Naive thymus-derived CD4-positive, alpha-beta T cell (primary cell): ENCODE results near the gene FAAH. TPM values are rescaled to one million over a fixed set of nuclear protein-coding genes. Genes with fewer than 3 reads are reported as not detected.

Source experiments
- ATAC-seq: fragments of 150-1000 bp; cut with Tn5 transposase; 2 replicates; pipeline ENCODE4 v1.10.0; 2021; ENCODE audit warnings: mild to moderate bottlenecking, moderate library complexity
- CTCF ChIA-PET: fragments of 350-600 bp; sonication (Branson Sonifier 250); formaldehyde crosslinking; loops from one replicate; lab custom pipeline; 2021; ENCODE audit warnings: antibody characterized with exemption; lab: Charles Lee
- POLR2A ChIA-PET: fragments of 350-600 bp; sonication (Branson Sonifier 250); formaldehyde crosslinking; loops from one replicate; lab custom pipeline; 2021; ENCODE audit warnings: antibody characterized with exemption, inconsistent platforms; lab: Charles Lee
- DNase-seq, 9 donors: peaks; one replicate each; pipeline versions ENCODE4 v3.0.0 to v3.0.0-alpha.2; 2020 to 2022; ENCODE audit warnings: mixed read lengths in 1 of 9
- H3K27ac ChIP-seq: one replicate; pipeline ENCODE4 v1.7.0; 2013; ENCODE audit warnings: mild to moderate bottlenecking, low read depth, low read length, moderate library complexity
- H3K27me3 ChIP-seq, 2 donors: one replicate each; pipeline ENCODE4 v1.7.0; 2013; ENCODE audit warnings: low read length in 2 of 2, mild to moderate bottlenecking in 2 of 2, moderate library complexity in 2 of 2; ENCODE audit not compliant: control insufficient read depth in 2 of 2, insufficient read depth in 2 of 2
- H3K36me3 ChIP-seq, 3 experiments: 1 replicate in 2 of 3; 2 replicates in 1 of 3; pipeline ENCODE4 v1.7.0; 2013; ENCODE audit warnings: low read length in 3 of 3, mild to moderate bottlenecking in 3 of 3, moderate library complexity in 1 of 3; ENCODE audit not compliant: insufficient read depth in 3 of 3, control insufficient read depth in 2 of 3
- H3K4me1 ChIP-seq, 2 donors: one replicate each; pipeline ENCODE4 v1.7.0; 2013; ENCODE audit warnings: low read length in 2 of 2, mild to moderate bottlenecking in 2 of 2, moderate library complexity in 1 of 2; ENCODE audit not compliant: control insufficient read depth in 2 of 2, insufficient read depth in 2 of 2
- H3K4me3 ChIP-seq: 2 replicates; pipeline ENCODE4 v1.7.0; 2013; ENCODE audit warnings: mild to moderate bottlenecking, low read length
- H3K9me3 ChIP-seq, 3 experiments: 1 replicate in 2 of 3; 2 replicates in 1 of 3; pipeline ENCODE4 v1.7.0; 2013; ENCODE audit warnings: low read length in 3 of 3; ENCODE audit not compliant: control insufficient read depth in 2 of 3
- H3K27ac Mint-ChIP-seq, 9 donors: one replicate each; pipeline ENCODE4 v1.8.0; 2020 to 2022; ENCODE audit warnings: mixed read lengths in 9 of 9, mild to moderate bottlenecking in 8 of 9, moderate library complexity in 5 of 9, inconsistent platforms in 2 of 9
- H3K27me3 Mint-ChIP-seq, 5 donors: one replicate each; pipeline ENCODE4 v1.8.0; 2021 to 2022; ENCODE audit warnings: mixed read lengths in 5 of 5, mild to moderate bottlenecking in 1 of 5
- H3K36me3 Mint-ChIP-seq, 5 donors: one replicate each; pipeline ENCODE4 v1.8.0; 2020 to 2022; ENCODE audit warnings: mixed read lengths in 5 of 5, mild to moderate bottlenecking in 3 of 5, inconsistent platforms in 1 of 5
- H3K4me1 Mint-ChIP-seq, 7 donors: one replicate each; pipeline ENCODE4 v1.8.0; 2020 to 2022; ENCODE audit warnings: mixed read lengths in 7 of 7, mild to moderate bottlenecking in 3 of 7, inconsistent platforms in 1 of 7
- H3K4me3 Mint-ChIP-seq, 10 donors: one replicate each; pipeline ENCODE4 v1.8.0; 2020 to 2022; ENCODE audit warnings: mild to moderate bottlenecking in 10 of 10, mixed read lengths in 10 of 10, moderate library complexity in 6 of 10, inconsistent platforms in 2 of 10
- H3K9me3 Mint-ChIP-seq, 11 donors: one replicate each; pipeline ENCODE4 v1.8.0; 2020 to 2022; ENCODE audit warnings: mixed read lengths in 11 of 11, mild to moderate bottlenecking in 4 of 11, inconsistent platforms in 1 of 11, moderate library complexity in 1 of 11
- intact Hi-C, 2 donors: fragments of 100-400 bp; cut with micrococcal nuclease; formaldehyde crosslinking; loops; one replicate each; pipeline ENCODE4 v1.15.1; 2023
- polyA plus RNA-seq, 2 donors: library from polyadenylated mRNA; unstranded; fragments of 300-500 nt; fragmentation: Illumina TruSeq; gene quantifications; one replicate each; pipeline ENCODE4 v1.2.3, GENCODE V29; 2021
- total RNA-seq, 6 experiments: library from RNA in 5 of 6; stranded (reverse) in 5 of 6; gene quantifications; 1 replicate in 5 of 6; 2 replicates in 1 of 6; pipeline ENCODE4 v1.2.3 and lab custom pipeline; 2021 to 2026

The FAAH gene
- total and polyA plus RNA-seq, 7 experiments from 2014 or later: 1.6 to 17.1 (median 8.3) TPM

- POLR2A ChIA-PET: interaction anchor here (0.6 kb wide), 1 partner anchor 8 kb away, joined by 3 read pairs; no protein-coding TSS in a partner anchor
- H3K9me3 Mint-ChIP-seq: no peaks in the 10 kb centered on the region
- Histone ChIP-seq H3K27me3 (no peaks in the 10 kb centered on the region), H3K27ac (no peak overlapping the region), H3K4me1 (no peaks in the 10 kb centered on the region), H3K36me3 (no peaks in the 10 kb centered on the region), H3K9me3 (no peaks in the 10 kb centered on the region), H3K4me3 (no peak overlapping the region)
- intact Hi-C loops: no loop called here
- ATAC-seq: no peak
- peaks cover 4 to 10% (median 5%) of the 10 kb centered on the region in 5 donors for H3K27me3 Mint-ChIP-seq
- no peaks in the 10 kb centered on the region for H3K36me3 Mint-ChIP-seq
- no peak overlapping the region for H3K4me3 Mint-ChIP-seq
- H3K4me1 Mint-ChIP-seq: no peaks in the 10 kb centered on the region
- CTCF ChIA-PET: interaction anchor here (0.9 kb wide), 1 partner anchor 94 kb away, joined by 3 read pairs; no protein-coding TSS in a partner anchor
- no peak for DNase-seq
- H3K27ac Mint-ChIP-seq: no peak overlapping the region
Measured at GRCh38 chr1:46432781-46433327, 38.7 kb downstream of the FAAH start.

- no peaks in the 10 kb centered on the region for H3K27me3 ChIP-seq
- H3K36me3 ChIP-seq: no peaks in the 10 kb centered on the region
- intact Hi-C loops: no loop called here
- ChIA-PET CTCF (no interaction called here), POLR2A (no interaction called here)
- no peak overlapping the region for H3K27ac ChIP-seq
- DNase-seq (no peak), ATAC-seq (no peak)
- no peaks in the 10 kb centered on the region for H3K9me3 ChIP-seq
- no peak overlapping the region for H3K4me3 ChIP-seq
- no peaks in the 10 kb centered on the region for H3K4me1 Mint-ChIP-seq
- H3K9me3 Mint-ChIP-seq: no peaks in the 10 kb centered on the region
- H3K4me1 ChIP-seq: no peaks in the 10 kb centered on the region
- peaks cover 0 to 7% (median 4%) of the 10 kb centered on the region in 5 donors for H3K27me3 Mint-ChIP-seq
- no peak overlapping the region for H3K4me3 Mint-ChIP-seq
- H3K27ac Mint-ChIP-seq: no peak overlapping the region
- no peaks in the 10 kb centered on the region for H3K36me3 Mint-ChIP-seq
Measured at GRCh38 chr1:46434358-46434757, 40.2 kb downstream of the FAAH start.

- no peak overlapping the region for H3K27ac ChIP-seq
- no peaks in the 10 kb centered on the region for H3K4me1 ChIP-seq
- peaks cover 0 to 11% (median 7%) of the 10 kb centered on the region in 5 donors for H3K27me3 Mint-ChIP-seq
- no peaks in the 10 kb centered on the region for H3K4me1 Mint-ChIP-seq
- intact Hi-C loops: no loop called here
- H3K27ac Mint-ChIP-seq: no peak overlapping the region
- H3K27me3 ChIP-seq: no peaks in the 10 kb centered on the region
- no peaks in the 10 kb centered on the region for H3K36me3 ChIP-seq
- DNase-seq (no peak), ATAC-seq (no peak)
- ChIA-PET CTCF (interaction anchor here (0.8 kb wide), 2 partner anchors 10 to 90 kb away, joined by 3 read pairs; no protein-coding TSS in a partner anchor), POLR2A (no interaction called here)
- no peaks in the 10 kb centered on the region for H3K36me3 Mint-ChIP-seq
- no peak overlapping the region for H3K4me3 ChIP-seq
- H3K4me3 Mint-ChIP-seq: no peak overlapping the region
- peaks cover 0 to 1% (median 0%) of the 10 kb centered on the region in 11 donors for H3K9me3 Mint-ChIP-seq
- H3K9me3 ChIP-seq: no peaks in the 10 kb centered on the region
Measured at GRCh38 chr1:46436844-46437243, 42.7 kb downstream of the FAAH start.

GRCh38 chr1:46437723-46438122 lies 43.6 kb downstream of the FAAH start:
- no peak overlapping the region for H3K27ac Mint-ChIP-seq
- CTCF ChIA-PET: no interaction called here

GRCh38 chr1:46438346-46438745 lies 44.2 kb downstream of the FAAH start:
- H3K27me3 Mint-ChIP-seq: peaks cover 0 to 18% (median 8%) of the 10 kb centered on the region in 5 donors
- no peaks in the 10 kb centered on the region for H3K36me3 Mint-ChIP-seq
- intact Hi-C loops: no loop called here

More at GRCh38 chr1:46437723-46438122, 43.6 kb downstream of the FAAH start:
- DNase-seq (no peak), ATAC-seq (no peak)
- Histone ChIP-seq H3K27ac (no peak overlapping the region), H3K4me1 (no peaks in the 10 kb centered on the region), H3K9me3 (no peaks in the 10 kb centered on the region), H3K36me3 (no peaks in the 10 kb centered on the region), H3K4me3 (no peak overlapping the region), H3K27me3 (no peaks in the 10 kb centered on the region)
- intact Hi-C loops: no loop called here
- POLR2A ChIA-PET: no interaction called here
- H3K4me3 Mint-ChIP-seq: no peak overlapping the region
- H3K4me1 Mint-ChIP-seq: peaks cover 4 to 7% (median 6%) of the 10 kb centered on the region in 7 donors
- peaks cover 0 to 17% (median 7%) of the 10 kb centered on the region in 5 donors for H3K27me3 Mint-ChIP-seq
- no peaks in the 10 kb centered on the region for H3K36me3 Mint-ChIP-seq
- H3K9me3 Mint-ChIP-seq: peaks cover 0 to 1% (median 0%) of the 10 kb centered on the region in 11 donors

GRCh38 chr1:46440478-46440877 lies 46.4 kb downstream of the FAAH start:
- peaks cover 0 to 1% (median 0%) of the 10 kb centered on the region in 11 donors for H3K9me3 Mint-ChIP-seq
- POLR2A ChIA-PET: no interaction called here
- H3K36me3 Mint-ChIP-seq: no peaks in the 10 kb centered on the region
- CTCF ChIA-PET: interaction anchor here (1.5 kb wide), 1 partner anchor 9 kb away, joined by 3 read pairs; no protein-coding TSS in a partner anchor
- Histone ChIP-seq H3K27ac (no peak overlapping the region), H3K4me3 (no peak overlapping the region), H3K36me3 (no peaks in the 10 kb centered on the region), H3K4me1 (no peaks in the 10 kb centered on the region), H3K27me3 (no peaks in the 10 kb centered on the region), H3K9me3 (no peaks in the 10 kb centered on the region)
- DNase-seq (no peak), ATAC-seq (no peak)
- H3K4me1 Mint-ChIP-seq: peaks cover 6 to 13% (median 7%) of the 10 kb centered on the region in 7 donors
- H3K4me3 Mint-ChIP-seq: no peak overlapping the region
- intact Hi-C loops: loop anchor here in 1 of 2 donors (10.0 kb wide), 2 partner anchors 284 to 734 kb away; no protein-coding TSS in a partner anchor
- peaks cover 0 to 31% (median 8%) of the 10 kb centered on the region in 5 donors for H3K27me3 Mint-ChIP-seq
- no peak overlapping the region for H3K27ac Mint-ChIP-seq

More at GRCh38 chr1:46438346-46438745, 44.2 kb downstream of the FAAH start:
- Mint-ChIP-seq H3K9me3 (peaks cover 0 to 1% (median 0%) of the 10 kb centered on the region in 11 donors), H3K4me1 (peaks cover 6 to 11% (median 7%) of the 10 kb centered on the region in 7 donors), H3K4me3 (no peak overlapping the region), H3K27ac (no peak overlapping the region)
- no peak for ATAC-seq
- no peaks in the 10 kb centered on the region for H3K4me1 ChIP-seq
- no peak overlapping the region for H3K4me3 ChIP-seq
- CTCF ChIA-PET: interaction anchor here (0.6 kb wide), 1 partner anchor 38 kb away, joined by 3 read pairs; no protein-coding TSS in a partner anchor
- H3K36me3 ChIP-seq: no peaks in the 10 kb centered on the region
- no peak for DNase-seq
- POLR2A ChIA-PET: no interaction called here
- H3K27ac ChIP-seq: no peak overlapping the region
- H3K27me3 ChIP-seq: no peaks in the 10 kb centered on the region
- H3K9me3 ChIP-seq: no peaks in the 10 kb centered on the region
